K562 (cell line): ENCODE measurements around the gene TEAD4. TPM values are rescaled to one million over a fixed set of nuclear protein-coding genes. Genes with fewer than 3 reads are reported as not detected.

Source experiments
- MAFF ChIP-seq: IDR thresholded peaks from 2 replicates; pipeline ENCODE4 v1.6.1; 2012; ENCODE audit warnings: low read length, improper control_type of control experiment
- RAD21 ChIP-seq, 2 experiments: fragments of 250-450 bp in 1 of 2; fragments of 450-650 bp in 1 of 2; sonication (Bioruptor Pico) in 1 of 2; formaldehyde crosslinking in 1 of 2; IDR thresholded peaks in 1 of 2; conservative IDR thresholded peaks in 1 of 2; 2 replicates each; pipeline versions ENCODE4 v1.4.0 to v1.8.0; 2020 to 2022; ENCODE audit warnings: mild to moderate bottlenecking in 2 of 2, moderate library complexity in 1 of 2
- TCF7L2 ChIP-seq: fragments of 150-350 bp; IDR thresholded peaks from 2 replicates; pipeline ENCODE4 v1.6.1; 2016; ENCODE audit warnings: low read depth, mild to moderate bottlenecking, low read length, moderate library complexity
- polyA plus RNA-seq, 8 experiments: library from polyadenylated mRNA; depleted of rRNA in 4 of 8; stranded (reverse) in 5 of 8; unstranded in 3 of 8; fragments of >200 nt; fragmentation: Nextera tagmentation in 2 of 8; fragmentation: Illumina TruSeq in 1 of 8; extraction: Ambion mirVana in 2 of 8; extraction: Trizol in 1 of 8; gene quantifications; 2 replicates each; pipeline versions ENCODE4 v1.2.1 to v1.2.3, GENCODE V29; 2011 to 2014; ENCODE audit warnings: inconsistent platforms in 1 of 8, missing spikeins in 1 of 8
- total RNA-seq, 7 experiments: library from RNA; depleted of rRNA in 6 of 7; stranded (reverse); fragments of >200 nt in 6 of 7; fragmentation: Illumina TruSeq in 2 of 7; extraction: Trizol in 2 of 7; gene quantifications; 2 replicates each; pipeline versions ENCODE4 v1.2.1 to v1.2.3, GENCODE V29; 2011 to 2021; ENCODE audit warnings: low replicate concordance in 1 of 7
- TF ChIP-seq, protein P1 (sequence below): fragments of 250-450 bp; sonication (Bioruptor Pico); IDR thresholded peaks from 2 replicates; pipeline ENCODE4 v1.8.0; 2022; ENCODE audit warnings: inconsistent platforms
- TF ChIP-seq, protein P2 (sequence below), 2 experiments: fragments of 450-650 bp in 1 of 2; sonication (generic) in 1 of 2; formaldehyde crosslinking in 1 of 2; IDR thresholded peaks; 2 replicates each; pipeline versions ENCODE4 v1.7.1 to v1.9.0; 2016 to 2022; ENCODE audit warnings: inconsistent platforms in 1 of 2, mild to moderate bottlenecking in 1 of 2, missing genetic modification reagents in 1 of 2
- TF ChIP-seq, protein P3 (sequence below): sonication (generic); formaldehyde crosslinking; IDR thresholded peaks from 2 replicates; pipeline ENCODE4 v1.8.0; 2023; ENCODE audit warnings: missing genetic modification reagents, mild to moderate bottlenecking, borderline replicate concordance
- TF ChIP-seq, protein P4 (sequence below): fragments of 450-650 bp; formaldehyde crosslinking; IDR thresholded peaks from 2 replicates; pipeline ENCODE4 v1.4.0; 2022; ENCODE audit warnings: missing genetic modification characterization

Gene TEAD4
- total and polyA plus RNA-seq, 9 of the 15 experiments (the other 6 are each of a cell fraction or from before 2014, with no cell fraction given) = 0.82 to 40.0 (median 17.0) TPM

DNA sequence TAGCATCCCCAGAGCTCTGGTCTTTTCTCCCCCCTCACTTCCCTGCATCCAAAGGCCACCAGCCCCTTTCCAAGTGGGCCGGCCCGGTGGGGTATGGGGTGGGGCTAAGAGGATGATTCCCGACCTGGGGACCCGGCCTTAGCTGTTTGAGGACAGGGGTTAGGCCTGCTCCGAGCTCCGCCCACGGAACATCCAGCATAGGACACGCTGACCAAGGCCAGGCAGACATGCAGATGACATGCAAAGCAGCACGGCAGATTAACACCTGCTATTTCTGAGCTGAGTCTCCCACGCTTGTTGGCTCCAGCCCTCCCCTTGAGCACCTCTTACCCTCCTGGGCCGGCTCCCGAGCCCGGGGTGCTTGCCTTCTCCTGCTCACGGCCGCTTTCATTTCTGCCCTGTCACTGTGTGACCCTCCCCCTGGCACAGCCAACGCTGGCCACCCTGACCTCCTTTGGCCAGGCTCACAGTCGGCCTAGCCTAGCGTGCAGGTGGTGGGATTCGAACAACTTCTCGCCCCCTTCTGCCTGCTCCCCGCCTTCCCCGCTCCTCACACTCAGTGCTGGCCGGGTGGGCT is 40.2 kb downstream of the TEAD4 start (continued):
- TF ChIP-seq, protein P1, sequence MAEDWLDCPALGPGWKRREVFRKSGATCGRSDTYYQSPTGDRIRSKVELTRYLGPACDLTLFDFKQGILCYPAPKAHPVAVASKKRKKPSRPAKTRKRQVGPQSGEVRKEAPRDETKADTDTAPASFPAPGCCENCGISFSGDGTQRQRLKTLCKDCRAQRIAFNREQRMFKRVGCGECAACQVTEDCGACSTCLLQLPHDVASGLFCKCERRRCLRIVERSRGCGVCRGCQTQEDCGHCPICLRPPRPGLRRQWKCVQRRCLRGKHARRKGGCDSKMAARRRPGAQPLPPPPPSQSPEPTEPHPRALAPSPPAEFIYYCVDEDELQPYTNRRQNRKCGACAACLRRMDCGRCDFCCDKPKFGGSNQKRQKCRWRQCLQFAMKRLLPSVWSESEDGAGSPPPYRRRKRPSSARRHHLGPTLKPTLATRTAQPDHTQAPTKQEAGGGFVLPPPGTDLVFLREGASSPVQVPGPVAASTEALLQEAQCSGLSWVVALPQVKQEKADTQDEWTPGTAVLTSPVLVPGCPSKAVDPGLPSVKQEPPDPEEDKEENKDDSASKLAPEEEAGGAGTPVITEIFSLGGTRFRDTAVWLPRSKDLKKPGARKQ (CRISPR knock-in tag) = no peak
- TF ChIP-seq, protein P2, sequence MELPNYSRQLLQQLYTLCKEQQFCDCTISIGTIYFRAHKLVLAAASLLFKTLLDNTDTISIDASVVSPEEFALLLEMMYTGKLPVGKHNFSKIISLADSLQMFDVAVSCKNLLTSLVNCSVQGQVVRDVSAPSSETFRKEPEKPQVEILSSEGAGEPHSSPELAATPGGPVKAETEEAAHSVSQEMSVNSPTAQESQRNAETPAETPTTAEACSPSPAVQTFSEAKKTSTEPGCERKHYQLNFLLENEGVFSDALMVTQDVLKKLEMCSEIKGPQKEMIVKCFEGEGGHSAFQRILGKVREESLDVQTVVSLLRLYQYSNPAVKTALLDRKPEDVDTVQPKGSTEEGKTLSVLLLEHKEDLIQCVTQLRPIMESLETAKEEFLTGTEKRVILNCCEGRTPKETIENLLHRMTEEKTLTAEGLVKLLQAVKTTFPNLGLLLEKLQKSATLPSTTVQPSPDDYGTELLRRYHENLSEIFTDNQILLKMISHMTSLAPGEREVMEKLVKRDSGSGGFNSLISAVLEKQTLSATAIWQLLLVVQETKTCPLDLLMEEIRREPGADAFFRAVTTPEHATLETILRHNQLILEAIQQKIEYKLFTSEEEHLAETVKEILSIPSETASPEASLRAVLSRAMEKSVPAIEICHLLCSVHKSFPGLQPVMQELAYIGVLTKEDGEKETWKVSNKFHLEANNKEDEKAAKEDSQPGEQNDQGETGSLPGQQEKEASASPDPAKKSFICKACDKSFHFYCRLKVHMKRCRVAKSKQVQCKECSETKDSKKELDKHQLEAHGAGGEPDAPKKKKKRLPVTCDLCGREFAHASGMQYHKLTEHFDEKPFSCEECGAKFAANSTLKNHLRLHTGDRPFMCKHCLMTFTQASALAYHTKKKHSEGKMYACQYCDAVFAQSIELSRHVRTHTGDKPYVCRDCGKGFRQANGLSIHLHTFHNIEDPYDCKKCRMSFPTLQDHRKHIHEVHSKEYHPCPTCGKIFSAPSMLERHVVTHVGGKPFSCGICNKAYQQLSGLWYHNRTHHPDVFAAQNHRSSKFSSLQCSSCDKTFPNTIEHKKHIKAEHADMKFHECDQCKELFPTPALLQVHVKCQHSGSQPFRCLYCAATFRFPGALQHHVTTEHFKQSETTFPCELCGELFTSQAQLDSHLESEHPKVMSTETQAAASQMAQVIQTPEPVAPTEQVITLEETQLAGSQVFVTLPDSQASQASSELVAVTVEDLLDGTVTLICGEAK (IDR thresholded peaks at IDR 0.05) = no peak
- TF ChIP-seq, protein P2 (CRISPR knock-in tag; IDR thresholded peaks at IDR 0.05) = no peak
- TF ChIP-seq TCF7L2 = no peak
- TF ChIP-seq, protein P3, sequence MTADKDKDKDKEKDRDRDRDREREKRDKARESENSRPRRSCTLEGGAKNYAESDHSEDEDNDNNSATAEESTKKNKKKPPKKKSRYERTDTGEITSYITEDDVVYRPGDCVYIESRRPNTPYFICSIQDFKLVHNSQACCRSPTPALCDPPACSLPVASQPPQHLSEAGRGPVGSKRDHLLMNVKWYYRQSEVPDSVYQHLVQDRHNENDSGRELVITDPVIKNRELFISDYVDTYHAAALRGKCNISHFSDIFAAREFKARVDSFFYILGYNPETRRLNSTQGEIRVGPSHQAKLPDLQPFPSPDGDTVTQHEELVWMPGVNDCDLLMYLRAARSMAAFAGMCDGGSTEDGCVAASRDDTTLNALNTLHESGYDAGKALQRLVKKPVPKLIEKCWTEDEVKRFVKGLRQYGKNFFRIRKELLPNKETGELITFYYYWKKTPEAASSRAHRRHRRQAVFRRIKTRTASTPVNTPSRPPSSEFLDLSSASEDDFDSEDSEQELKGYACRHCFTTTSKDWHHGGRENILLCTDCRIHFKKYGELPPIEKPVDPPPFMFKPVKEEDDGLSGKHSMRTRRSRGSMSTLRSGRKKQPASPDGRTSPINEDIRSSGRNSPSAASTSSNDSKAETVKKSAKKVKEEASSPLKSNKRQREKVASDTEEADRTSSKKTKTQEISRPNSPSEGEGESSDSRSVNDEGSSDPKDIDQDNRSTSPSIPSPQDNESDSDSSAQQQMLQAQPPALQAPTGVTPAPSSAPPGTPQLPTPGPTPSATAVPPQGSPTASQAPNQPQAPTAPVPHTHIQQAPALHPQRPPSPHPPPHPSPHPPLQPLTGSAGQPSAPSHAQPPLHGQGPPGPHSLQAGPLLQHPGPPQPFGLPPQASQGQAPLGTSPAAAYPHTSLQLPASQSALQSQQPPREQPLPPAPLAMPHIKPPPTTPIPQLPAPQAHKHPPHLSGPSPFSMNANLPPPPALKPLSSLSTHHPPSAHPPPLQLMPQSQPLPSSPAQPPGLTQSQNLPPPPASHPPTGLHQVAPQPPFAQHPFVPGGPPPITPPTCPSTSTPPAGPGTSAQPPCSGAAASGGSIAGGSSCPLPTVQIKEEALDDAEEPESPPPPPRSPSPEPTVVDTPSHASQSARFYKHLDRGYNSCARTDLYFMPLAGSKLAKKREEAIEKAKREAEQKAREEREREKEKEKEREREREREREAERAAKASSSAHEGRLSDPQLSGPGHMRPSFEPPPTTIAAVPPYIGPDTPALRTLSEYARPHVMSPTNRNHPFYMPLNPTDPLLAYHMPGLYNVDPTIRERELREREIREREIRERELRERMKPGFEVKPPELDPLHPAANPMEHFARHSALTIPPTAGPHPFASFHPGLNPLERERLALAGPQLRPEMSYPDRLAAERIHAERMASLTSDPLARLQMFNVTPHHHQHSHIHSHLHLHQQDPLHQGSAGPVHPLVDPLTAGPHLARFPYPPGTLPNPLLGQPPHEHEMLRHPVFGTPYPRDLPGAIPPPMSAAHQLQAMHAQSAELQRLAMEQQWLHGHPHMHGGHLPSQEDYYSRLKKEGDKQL (CRISPR knock-in tag) = no peak
- TF ChIP-seq RAD21 (CRISPR knock-in tag; conservative IDR thresholded peaks at IDR 0.05 in 1 of 2, IDR thresholded peaks at IDR 0.05 in 1 of 2) = no peak
- TF ChIP-seq, protein P4, sequence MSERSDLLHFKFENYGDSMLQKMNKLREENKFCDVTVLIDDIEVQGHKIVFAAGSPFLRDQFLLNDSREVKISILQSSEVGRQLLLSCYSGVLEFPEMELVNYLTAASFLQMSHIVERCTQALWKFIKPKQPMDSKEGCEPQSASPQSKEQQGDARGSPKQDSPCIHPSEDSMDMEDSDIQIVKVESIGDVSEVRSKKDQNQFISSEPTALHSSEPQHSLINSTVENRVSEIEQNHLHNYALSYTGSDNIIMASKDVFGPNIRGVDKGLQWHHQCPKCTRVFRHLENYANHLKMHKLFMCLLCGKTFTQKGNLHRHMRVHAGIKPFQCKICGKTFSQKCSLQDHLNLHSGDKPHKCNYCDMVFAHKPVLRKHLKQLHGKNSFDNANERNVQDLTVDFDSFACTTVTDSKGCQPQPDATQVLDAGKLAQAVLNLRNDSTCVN (CRISPR knock-in tag) = no peak
- no peak for TF ChIP-seq MAFF
